Tibial nerve (tissue), 4 donors: ENCODE data around the gene CFAP73. TPM values are rescaled to one million over a fixed set of nuclear protein-coding genes. Genes with fewer than 3 reads are reported as not detected.
A peak's percentile ranks its signal among the peaks of the same experiment; 100 is the strongest.
"Not testable (repeated sequence)": the region's sequence is repeated elsewhere in the genome, so short reads cannot be mapped to it uniquely, and the experiment has no call there.

Experiments used
- DNase-seq, 2 donors: peaks; one replicate each; pipeline ENCODE4 v3.0.0-alpha.2; 2019; ENCODE audit warnings: low spot score in 2 of 2
- H3K27ac ChIP-seq, 4 donors: fragments of 200-600 bp; sonication (generic) in 3 of 4; one replicate each; pipeline ENCODE4 v1.5.1; 2017 to 2019; ENCODE audit warnings: mild to moderate bottlenecking in 1 of 4
- H3K27me3 ChIP-seq, 2 donors: fragments of 200-600 bp; sonication (generic) in 1 of 2; one replicate each; pipeline versions ENCODE4 v1.5.1 to v1.6.0; 2017 to 2019
- H3K36me3 ChIP-seq, 3 donors: fragments of 200-600 bp; sonication (generic); one replicate each; pipeline ENCODE4 v1.5.1; 2018 to 2019
- H3K4me1 ChIP-seq, 4 donors: fragments of 200-600 bp; sonication (generic) in 3 of 4; one replicate each; pipeline ENCODE4 v1.5.1; 2017 to 2019
- H3K4me3 ChIP-seq, 4 donors: fragments of 200-600 bp; sonication (generic) in 3 of 4; one replicate each; pipeline ENCODE4 v1.5.1; 2017 to 2019; ENCODE audit warnings: mild to moderate bottlenecking in 1 of 4, moderate library complexity in 1 of 4
- H3K9me3 ChIP-seq, 4 donors: fragments of 200-600 bp; sonication (generic) in 3 of 4; one replicate each; pipeline ENCODE4 v1.5.1; 2017 to 2019
- CTCF ChIP-seq, 5 experiments: fragments of 200-600 bp in 3 of 5; fragments of 450-650 bp in 2 of 5; sonication (generic) in 3 of 5; IDR thresholded peaks; one replicate each; pipeline ENCODE4 v1.5.1; 2016 to 2019; ENCODE audit warnings: antibody characterized with exemption in 5 of 5, mild to moderate bottlenecking in 3 of 5, moderate library complexity in 2 of 5
- EP300 ChIP-seq, 2 donors: sonication (generic); formaldehyde crosslinking; IDR thresholded peaks; one replicate each; pipeline ENCODE4 v1.6.1; 2017; ENCODE audit warnings: antibody characterized with exemption in 2 of 2, mild to moderate bottlenecking in 1 of 2
- POLR2A ChIP-seq, 2 donors: fragments of 450-650 bp; IDR thresholded peaks; one replicate each; pipeline ENCODE4 v1.6.1; 2017; ENCODE audit warnings: antibody characterized with exemption in 2 of 2, mild to moderate bottlenecking in 2 of 2, moderate library complexity in 2 of 2
- WGBS, 2 donors: methylation state at CpG; one replicate each; pipeline ENCODE4 v1.1.5; 2018; 5-methylcytosine and 5-hydroxymethylcytosine counted together
- total RNA-seq, 4 donors: library from RNA; depleted of rRNA; stranded (reverse); fragments of >200 nt; gene quantifications; one replicate each; pipeline ENCODE4 v1.1.0, GENCODE V29; 2016

The CFAP73 gene
- total RNA-seq, 4 donors from 2014 or later, result not detected

- DNase-seq, result no peak
- Histone ChIP-seq H3K4me1 (peaks cover 0 to 14% (median 5%) of the 10 kb centered on the region in 4 donors), H3K36me3 (no peaks in the 10 kb centered on the region), H3K9me3 (no peaks in the 10 kb centered on the region), H3K27ac (no peak overlapping the region), H3K4me3 (no peak overlapping the region), H3K27me3 (peaks cover 0 to 31% of the 10 kb centered on the region in 2 donors)
- WGBS, 2 donors, result 87 to 91% methylated on average over 12 of the region's 12 CpGs
- no peak for TF ChIP-seq CTCF (IDR thresholded peaks at IDR 0.05)
- no peak for TF ChIP-seq EP300 (IDR thresholded peaks at IDR 0.05)
- TF ChIP-seq POLR2A (IDR thresholded peaks at IDR 0.05), result no peak
These were observed 11.4 kb upstream of the CFAP73 start for GRCh38 chr12:113137861-113138783.

GRCh38 chr12:113138826-113139225 is 10.7 kb upstream of the CFAP73 start:
- Histone ChIP-seq H3K27me3 (peaks cover 0 to 28% of the 10 kb centered on the region in 2 donors), H3K9me3 (no peaks in the 10 kb centered on the region), H3K4me1 (peaks cover 0 to 14% (median 5%) of the 10 kb centered on the region in 4 donors), H3K27ac (no peak overlapping the region), H3K36me3 (no peaks in the 10 kb centered on the region), H3K4me3 (no peak overlapping the region)
- DNase-seq, result no peak
- WGBS, 2 donors, result 63 to 72% methylated on average over 2 to 3 of the region's 3 CpGs
- TF ChIP-seq POLR2A (IDR thresholded peaks at IDR 0.05), result no peak
- TF ChIP-seq EP300 (IDR thresholded peaks at IDR 0.05), result no peak
- TF ChIP-seq CTCF (IDR thresholded peaks at IDR 0.05), result no peak

GRCh38 chr12:113140706-113141105 is 8.8 kb upstream of the CFAP73 start:
- Histone ChIP-seq H3K4me1 (peaks cover 0 to 8% (median 2%) of the 10 kb centered on the region in 4 donors), H3K9me3 (no peaks in the 10 kb centered on the region), H3K4me3 (no peak overlapping the region), H3K27me3 (peaks cover 0 to 14% of the 10 kb centered on the region in 2 donors), H3K27ac (peak overlapping the region in 2 of 4 donors; percentile 74 to 79), H3K36me3 (no peaks in the 10 kb centered on the region)
- no peak for DNase-seq
- WGBS, 2 donors, result 78 to 79% methylated on average over 7 of the region's 7 CpGs
- TF ChIP-seq POLR2A (IDR thresholded peaks at IDR 0.05) (no peak), EP300 (IDR thresholded peaks at IDR 0.05) (no peak), CTCF (IDR thresholded peaks at IDR 0.05) (no peak)

GRCh38 chr12:113141716-113142115 is 7.8 kb upstream of the CFAP73 start:
- peak overlapping the region; percentile 0 to 79 (median 48) for H3K27ac ChIP-seq
- not testable (repeated sequence) for DNase-seq, H3K9me3 ChIP-seq, H3K4me3 ChIP-seq, H3K4me1 ChIP-seq, H3K27me3 ChIP-seq, H3K36me3 ChIP-seq
- WGBS, 2 donors, result 77 to 83% methylated on average over 3 of the region's 3 CpGs

GRCh38 chr12:113142173-113142885 is 7.2 kb upstream of the CFAP73 start:
- Histone ChIP-seq H3K9me3 (peaks cover 0 to 10% (median 0%) of the 10 kb centered on the region in 4 donors), H3K4me1 (peaks cover 0 to 5% (median 0%) of the 10 kb centered on the region in 4 donors), H3K27ac (peak overlapping the region; percentile 7 to 79 (median 48)), H3K36me3 (no peaks in the 10 kb centered on the region), H3K27me3 (no peaks in the 10 kb centered on the region), H3K4me3 (no peak overlapping the region)
- TF ChIP-seq POLR2A (IDR thresholded peaks at IDR 0.05) (no peak), EP300 (IDR thresholded peaks at IDR 0.05) (peak in 1 of 2 donors; percentile 45), CTCF (IDR thresholded peaks at IDR 0.05) (no peak)
- peak in 1 of 2 donors; percentile 22 for DNase-seq
- 33 to 37% methylated on average over 16 to 17 of the region's 17 CpGs for WGBS, 2 donors
